OCI-LY1 (cell line): ENCODE measurements around the gene RASGRF1.

Experiments used
- EZH2 ChIP-seq: fragments of 200-600 bp; sonication (generic), shearing (Covaris generic); IDR thresholded peaks from 2 replicates; pipeline ENCODE4 v1.8.0; 2017; ENCODE audit warnings: borderline replicate concordance, mixed run types, mild to moderate bottlenecking, antibody characterized with exemption, low read length, moderate library complexity, mixed read lengths
- TF ChIP-seq, protein P1 (sequence below): fragments of 200-600 bp; sonication (generic), shearing (Covaris generic); IDR thresholded peaks from 2 replicates; pipeline ENCODE4 v1.5.1; 2017; ENCODE audit warnings: mild to moderate bottlenecking, antibody characterized with exemption, low read length, moderate library complexity, mixed read lengths

- TF ChIP-seq, protein P1, sequence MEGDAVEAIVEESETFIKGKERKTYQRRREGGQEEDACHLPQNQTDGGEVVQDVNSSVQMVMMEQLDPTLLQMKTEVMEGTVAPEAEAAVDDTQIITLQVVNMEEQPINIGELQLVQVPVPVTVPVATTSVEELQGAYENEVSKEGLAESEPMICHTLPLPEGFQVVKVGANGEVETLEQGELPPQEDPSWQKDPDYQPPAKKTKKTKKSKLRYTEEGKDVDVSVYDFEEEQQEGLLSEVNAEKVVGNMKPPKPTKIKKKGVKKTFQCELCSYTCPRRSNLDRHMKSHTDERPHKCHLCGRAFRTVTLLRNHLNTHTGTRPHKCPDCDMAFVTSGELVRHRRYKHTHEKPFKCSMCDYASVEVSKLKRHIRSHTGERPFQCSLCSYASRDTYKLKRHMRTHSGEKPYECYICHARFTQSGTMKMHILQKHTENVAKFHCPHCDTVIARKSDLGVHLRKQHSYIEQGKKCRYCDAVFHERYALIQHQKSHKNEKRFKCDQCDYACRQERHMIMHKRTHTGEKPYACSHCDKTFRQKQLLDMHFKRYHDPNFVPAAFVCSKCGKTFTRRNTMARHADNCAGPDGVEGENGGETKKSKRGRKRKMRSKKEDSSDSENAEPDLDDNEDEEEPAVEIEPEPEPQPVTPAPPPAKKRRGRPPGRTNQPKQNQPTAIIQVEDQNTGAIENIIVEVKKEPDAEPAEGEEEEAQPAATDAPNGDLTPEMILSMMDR, result no peak
- no peak for TF ChIP-seq EZH2
Measured at GRCh38 chr15:79067969-79068368, 22.6 kb downstream of the RASGRF1 start.
